CD4-positive, alpha-beta T cell (primary cell): ENCODE results near the gene DCBLD2. TPM values are rescaled to one million over a fixed set of nuclear protein-coding genes. Genes with fewer than 3 reads are reported as not detected.

Experiments used
- ATAC-seq: fragments of 200-7000 bp; cut with Tn5 transposase; one replicate; pipeline ENCODE4 v1.10.0; 2022; ENCODE audit warnings: mild to moderate bottlenecking; ENCODE audit not compliant: poor library complexity
- CTCF ChIA-PET: fragments of 350-600 bp; sonication (Branson Sonifier 250); formaldehyde crosslinking; loops from one replicate; lab custom pipeline; 2021; ENCODE audit warnings: antibody characterized with exemption, inconsistent platforms; lab: Charles Lee
- POLR2A ChIA-PET: fragments of 350-600 bp; sonication (Branson Sonifier 250); formaldehyde crosslinking; loops from one replicate; lab custom pipeline; 2021; ENCODE audit warnings: antibody characterized with exemption, inconsistent platforms; lab: Charles Lee
- DNase-seq, 14 experiments: peaks; one replicate each; pipeline ENCODE4 v3.0.0-alpha.2; 2013 to 2020; ENCODE audit warnings: mixed read lengths in 2 of 14
- H3K27ac ChIP-seq, 2 donors: one replicate each; pipeline versions ENCODE4 v1.5.1 to v1.7.0; 2013; ENCODE audit warnings: low read length in 2 of 2, low read depth in 1 of 2, mild to moderate bottlenecking in 1 of 2
- H3K27me3 ChIP-seq, 2 experiments: 1 replicate in 1 of 2; 2 replicates in 1 of 2; pipeline versions ENCODE4 v1.6.1 to v1.7.0; 2013; ENCODE audit warnings: low read length in 2 of 2, control low read depth in 1 of 2, mild to moderate bottlenecking in 1 of 2, moderate library complexity in 1 of 2; ENCODE audit not compliant: insufficient read depth in 2 of 2, control insufficient read depth in 1 of 2
- H3K36me3 ChIP-seq: one replicate; pipeline ENCODE4 v1.6.1; 2013; ENCODE audit warnings: low read length, control low read depth; ENCODE audit not compliant: insufficient read depth
- H3K4me1 ChIP-seq: one replicate; pipeline ENCODE4 v1.6.1; 2013; ENCODE audit warnings: low read length, control low read depth; ENCODE audit not compliant: insufficient read depth
- H3K4me3 ChIP-seq: one replicate; pipeline ENCODE4 v1.5.1; 2013; ENCODE audit warnings: mild to moderate bottlenecking, low read length, moderate library complexity
- H3K9me3 ChIP-seq, 2 experiments: 1 replicate in 1 of 2; 2 replicates in 1 of 2; pipeline versions ENCODE4 v1.6.1 to v1.7.0; 2013; ENCODE audit warnings: low read length in 2 of 2, mild to moderate bottlenecking in 2 of 2, control low read depth in 1 of 2, moderate library complexity in 1 of 2; ENCODE audit not compliant: control insufficient read depth in 1 of 2, insufficient read depth in 1 of 2
- H3K27ac Mint-ChIP-seq: one replicate; pipeline ENCODE4 v1.8.0; 2020; ENCODE audit warnings: mixed read lengths
- H3K27me3 Mint-ChIP-seq: one replicate; pipeline ENCODE4 v1.8.0; 2021; ENCODE audit warnings: mixed read lengths
- H3K36me3 Mint-ChIP-seq: one replicate; pipeline ENCODE4 v1.8.0; 2021; ENCODE audit warnings: low read depth, mixed read lengths
- H3K4me1 Mint-ChIP-seq: one replicate; pipeline ENCODE4 v1.8.0; 2021; ENCODE audit warnings: low read depth, mixed read lengths
- H3K4me3 Mint-ChIP-seq: one replicate; pipeline ENCODE4 v1.8.0; 2020; ENCODE audit warnings: mild to moderate bottlenecking, mixed read lengths
- H3K9me3 Mint-ChIP-seq: one replicate; pipeline ENCODE4 v1.8.0; 2020; ENCODE audit warnings: mixed read lengths
- CTCF ChIP-seq: fragments of 200-600 bp; IDR thresholded peaks from one replicate; pipeline ENCODE4 v1.8.0; 2022; ENCODE audit warnings: antibody characterized with exemption, mild to moderate bottlenecking
- intact Hi-C, 2 experiments: fragments of 100-400 bp; cut with DNase I in 1 of 2; cut with micrococcal nuclease in 1 of 2; formaldehyde crosslinking; loops; one replicate each; pipeline versions ENCODE4 v1.15.1 to v1.9.0; 2023 to 2025; cut with DNase I, micrococcal nuclease
- total RNA-seq, 174 experiments: library from RNA in 2 of 174; stranded (reverse) in 2 of 174; gene quantifications; one replicate each; pipeline ENCODE4 v1.2.3 and lab custom pipeline; 2021 to 2026

Gene DCBLD2
- total RNA-seq, 2 experiments from 2014 or later, result 2.2 to 2.5 TPM

- Histone ChIP-seq H3K4me3 (no peak overlapping the region), H3K9me3 (no peaks in the 10 kb centered on the region), H3K27ac (no peak overlapping the region), H3K36me3 (no peaks in the 10 kb centered on the region), H3K4me1 (no peaks in the 10 kb centered on the region), H3K27me3 (no peaks in the 10 kb centered on the region)
- intact Hi-C loops, result no loop called here
- no peak overlapping the region for H3K4me3 Mint-ChIP-seq
- H3K27me3 Mint-ChIP-seq, result no peaks in the 10 kb centered on the region
- H3K4me1 Mint-ChIP-seq, result no peaks in the 10 kb centered on the region
- DNase-seq (no peak), ATAC-seq (no peak)
- ChIA-PET CTCF (no interaction called here), POLR2A (no interaction called here)
- H3K27ac Mint-ChIP-seq, result no peak overlapping the region
- no peaks in the 10 kb centered on the region for H3K9me3 Mint-ChIP-seq
- H3K36me3 Mint-ChIP-seq, result no peaks in the 10 kb centered on the region
- no peak for TF ChIP-seq CTCF
Observed at GRCh38 chr3:98784666-98785600, 116.6 kb downstream of the DCBLD2 start.

GRCh38 chr3:98784042-98784441 lies 117.5 kb downstream of the DCBLD2 start:
- H3K4me1 Mint-ChIP-seq, result no peaks in the 10 kb centered on the region
- Histone ChIP-seq H3K36me3 (no peaks in the 10 kb centered on the region), H3K27ac (no peak overlapping the region), H3K27me3 (no peaks in the 10 kb centered on the region), H3K4me3 (no peak overlapping the region), H3K4me1 (no peaks in the 10 kb centered on the region), H3K9me3 (no peaks in the 10 kb centered on the region)
- DNase-seq (no peak), ATAC-seq (no peak)
- no peak overlapping the region for H3K27ac Mint-ChIP-seq
- H3K4me3 Mint-ChIP-seq, result no peak overlapping the region
- no peaks in the 10 kb centered on the region for H3K36me3 Mint-ChIP-seq
- ChIA-PET POLR2A (no interaction called here), CTCF (no interaction called here)
- peaks cover 3% of the 10 kb centered on the region for H3K27me3 Mint-ChIP-seq
- intact Hi-C loops, result no loop called here
- no peaks in the 10 kb centered on the region for H3K9me3 Mint-ChIP-seq
- TF ChIP-seq CTCF, result no peak

GRCh38 chr3:98782824-98783500 lies 118.5 kb downstream of the DCBLD2 start:
- CTCF ChIA-PET, result no interaction called here
- intact Hi-C loops, result no loop called here
- H3K27ac Mint-ChIP-seq, result no peak overlapping the region
- no peak overlapping the region for H3K4me3 ChIP-seq
- no peaks in the 10 kb centered on the region for H3K36me3 Mint-ChIP-seq
- POLR2A ChIA-PET, result no interaction called here
- DNase-seq, result no peak
- no peak for ATAC-seq
- H3K9me3 ChIP-seq, result no peaks in the 10 kb centered on the region
- no peaks in the 10 kb centered on the region for H3K4me1 ChIP-seq
- no peaks in the 10 kb centered on the region for H3K9me3 Mint-ChIP-seq
- H3K36me3 ChIP-seq, result no peaks in the 10 kb centered on the region
- H3K4me1 Mint-ChIP-seq, result no peaks in the 10 kb centered on the region
- no peak overlapping the region for H3K4me3 Mint-ChIP-seq
- no peaks in the 10 kb centered on the region for H3K27me3 ChIP-seq
- no peak for TF ChIP-seq CTCF
- H3K27ac ChIP-seq, result no peak overlapping the region
- peaks cover 12% of the 10 kb centered on the region for H3K27me3 Mint-ChIP-seq
